Measurements from ENCODE around the gene KCNC4. TPM values are rescaled to one million over a fixed set of nuclear protein-coding genes. Genes with fewer than 3 reads are reported as not detected.

Gene KCNC4
- total RNA-seq, 1 experiment from 2014 or later, result 8.9 TPM

- H4K8ac ChIP-seq (replicated peaks; ENCODE audit: insufficient read length, low read depth, low read length), result no peak overlapping the region
- H2BK120ac ChIP-seq (ENCODE audit: low read depth, low read length, poor library complexity, severe bottlenecking), result no peak overlapping the region
- H4K20me1 ChIP-seq (ENCODE audit: control insufficient read depth, insufficient read depth, insufficient read length), result no peaks in the 10 kb centered on the region
- Mint-ChIP-seq H3K27ac (peak overlapping the region in 2 of 3 experiments; percentile 89 to 90; a peak in 2 of 7 replicates), H3K9me3 (no peaks in the 10 kb centered on the region; a peak in 1 of 5 replicates), H3K36me3 (ENCODE audit: insufficient read depth in 1 of 3, low read depth in 3 of 3) (peaks cover 0 to 17% (median 15%) of the 10 kb centered on the region in 3 experiments; a peak in 6 of 7 replicates), H3K4me3 (no peak overlapping the region; a peak in 1 of 5 replicates), H3K27me3 (ENCODE audit: low read depth) (no peaks in the 10 kb centered on the region), H3K4me1 (peaks cover 11 to 20% of the 10 kb centered on the region in 2 experiments)
- H2AK5ac ChIP-seq (ENCODE audit: insufficient read length, low read length), result no peak overlapping the region
- H3K79me2 ChIP-seq (ENCODE audit: insufficient read depth, low read length), result no peaks in the 10 kb centered on the region
- no peak overlapping the region for H2BK15ac ChIP-seq (ENCODE audit: low read depth, low read length)
- no peak overlapping the region for H4K91ac ChIP-seq (ENCODE audit: insufficient read length, low read depth, low read length)
- H3K79me1 ChIP-seq (ENCODE audit: insufficient read depth, low read depth, low read length, poor library complexity, severe bottlenecking), result no peaks in the 10 kb centered on the region
- H3K4ac ChIP-seq (ENCODE audit: low read depth, low read length), result no peak overlapping the region
- no peaks in the 10 kb centered on the region for H3K27me3 ChIP-seq (ENCODE audit: insufficient read depth, low read length)
- no peak overlapping the region for H3K27ac ChIP-seq (ENCODE audit: insufficient read length, low read depth, low read length)
- H3K18ac ChIP-seq (ENCODE audit: insufficient read length, low read depth, low read length), result no peak overlapping the region
- no peak overlapping the region for H3K23ac ChIP-seq (ENCODE audit: insufficient read length, low read depth, low read length)
- no peak overlapping the region for H3K9ac ChIP-seq (ENCODE audit: extremely low read depth, insufficient read length, low read length)
- no peak overlapping the region for H3K4me2 ChIP-seq (ENCODE audit: insufficient read depth, insufficient read length, low read length)
- no peak for DNase-seq
- no peak overlapping the region for H2AFZ ChIP-seq (ENCODE audit: low read length)
- no peaks in the 10 kb centered on the region for H3K23me2 ChIP-seq (ENCODE audit: insufficient read length, low read depth, low read length, poor library complexity, severe bottlenecking)
- no peak overlapping the region for H2BK5ac ChIP-seq (ENCODE audit: insufficient read length, low read length)
- no peak overlapping the region for H4K5ac ChIP-seq (ENCODE audit: insufficient read length, low read depth, low read length)
- H2BK12ac ChIP-seq (ENCODE audit: insufficient read length, low read depth, low read length), result no peak overlapping the region
- H3K9me3 ChIP-seq (ENCODE audit: control insufficient read depth, low read depth, low read length), result peaks cover 5% of the 10 kb centered on the region
- no peak overlapping the region for H3T11ph ChIP-seq (ENCODE audit: low read length)
- TF ChIP-seq CTCF (conservative IDR thresholded peaks at IDR 0.05), result no peak
- no peak overlapping the region for H3K14ac ChIP-seq (ENCODE audit: insufficient read depth, low read length)
- H3K4me1 ChIP-seq (ENCODE audit: insufficient read depth, low read length), result no peaks in the 10 kb centered on the region
- WGBS (ENCODE audit: extremely low coverage, insufficient read length, low lambda C conversion rate), result no CpG with 5 or more reads among the region's 12 CpGs
- no peak overlapping the region for H2BK20ac ChIP-seq (ENCODE audit: low read depth, low read length, poor library complexity, severe bottlenecking)
- no peak overlapping the region for H3K56ac ChIP-seq (ENCODE audit: insufficient read length, low read depth, low read length)
These were observed 17.7 kb downstream of the KCNC4 start for GRCh38 chr1:110227774-110228173.

Data from H9 (cell line).